Tibial nerve (tissue), 4 donors: Measurements from ENCODE around the gene AAMDC. TPM values are rescaled to one million over a fixed set of nuclear protein-coding genes. Genes with fewer than 3 reads are reported as not detected.

ENCODE experiments used
- DNase-seq, 2 donors: peaks; one replicate each; pipeline ENCODE4 v3.0.0-alpha.2; 2019; ENCODE audit warnings: low spot score in 2 of 2
- H3K27ac ChIP-seq, 4 donors: fragments of 200-600 bp; sonication (generic) in 3 of 4; one replicate each; pipeline ENCODE4 v1.5.1; 2017 to 2019; ENCODE audit warnings: mild to moderate bottlenecking in 1 of 4
- H3K27me3 ChIP-seq, 2 donors: fragments of 200-600 bp; sonication (generic) in 1 of 2; one replicate each; pipeline versions ENCODE4 v1.5.1 to v1.6.0; 2017 to 2019
- H3K36me3 ChIP-seq, 3 donors: fragments of 200-600 bp; sonication (generic); one replicate each; pipeline ENCODE4 v1.5.1; 2018 to 2019
- H3K4me1 ChIP-seq, 4 donors: fragments of 200-600 bp; sonication (generic) in 3 of 4; one replicate each; pipeline ENCODE4 v1.5.1; 2017 to 2019
- H3K4me3 ChIP-seq, 4 donors: fragments of 200-600 bp; sonication (generic) in 3 of 4; one replicate each; pipeline ENCODE4 v1.5.1; 2017 to 2019; ENCODE audit warnings: mild to moderate bottlenecking in 1 of 4, moderate library complexity in 1 of 4
- H3K9me3 ChIP-seq, 4 donors: fragments of 200-600 bp; sonication (generic) in 3 of 4; one replicate each; pipeline ENCODE4 v1.5.1; 2017 to 2019
- EP300 ChIP-seq, 2 donors: sonication (generic); formaldehyde crosslinking; IDR thresholded peaks; one replicate each; pipeline ENCODE4 v1.6.1; 2017; ENCODE audit warnings: antibody characterized with exemption in 2 of 2, mild to moderate bottlenecking in 1 of 2
- POLR2A ChIP-seq, 2 donors: fragments of 450-650 bp; IDR thresholded peaks; one replicate each; pipeline ENCODE4 v1.6.1; 2017; ENCODE audit warnings: antibody characterized with exemption in 2 of 2, mild to moderate bottlenecking in 2 of 2, moderate library complexity in 2 of 2
- WGBS, 2 donors: methylation state at CpG; one replicate each; pipeline ENCODE4 v1.1.5; 2018; 5-methylcytosine and 5-hydroxymethylcytosine counted together
- total RNA-seq, 4 donors: library from RNA; depleted of rRNA; stranded (reverse); fragments of >200 nt; gene quantifications; one replicate each; pipeline ENCODE4 v1.1.0, GENCODE V29; 2016
- TF ChIP-seq, protein P1 (sequence below), 5 experiments: fragments of 200-600 bp in 3 of 5; fragments of 450-650 bp in 2 of 5; sonication (generic) in 3 of 5; IDR thresholded peaks; one replicate each; pipeline ENCODE4 v1.5.1; 2016 to 2019; ENCODE audit warnings: antibody characterized with exemption in 5 of 5, mild to moderate bottlenecking in 3 of 5, moderate library complexity in 2 of 5

AAMDC gene
- total RNA-seq, 4 donors from 2014 or later = 17.1 to 48.6 (median 27.6) TPM

DNA sequence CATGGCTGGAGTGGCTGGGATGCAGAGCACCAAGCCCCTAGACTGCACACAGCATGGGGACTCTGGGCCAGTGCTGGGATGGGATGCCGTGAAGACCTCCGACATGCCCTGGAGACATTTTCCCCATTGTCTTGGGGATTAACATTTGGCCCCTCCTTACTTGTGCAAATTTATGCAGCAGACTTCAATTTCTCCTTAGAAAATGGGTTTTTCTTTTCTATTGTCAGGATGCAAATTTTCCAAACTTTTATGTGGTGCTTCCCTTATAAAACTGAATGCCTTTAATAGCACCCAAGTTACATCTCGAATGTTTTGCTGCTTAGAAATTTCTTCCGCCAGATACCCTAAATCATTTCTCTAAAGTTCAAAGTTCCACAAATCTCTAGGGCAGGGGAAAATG lies 29.6 kb upstream of the AAMDC start:
- Histone ChIP-seq H3K4me3 (no peak overlapping the region), H3K36me3 (peaks cover 0 to 7% (median 0%) of the 10 kb centered on the region in 3 donors), H3K4me1 (peaks cover 0 to 7% (median 0%) of the 10 kb centered on the region in 4 donors), H3K27me3 (no peaks in the 10 kb centered on the region), H3K9me3 (no peaks in the 10 kb centered on the region), H3K27ac (no peak overlapping the region)
- 82 to 91% methylated on average over 4 of the region's 4 CpGs for WGBS, 2 donors
- no peak for TF ChIP-seq EP300 (IDR thresholded peaks at IDR 0.05)
- TF ChIP-seq, protein P1, sequence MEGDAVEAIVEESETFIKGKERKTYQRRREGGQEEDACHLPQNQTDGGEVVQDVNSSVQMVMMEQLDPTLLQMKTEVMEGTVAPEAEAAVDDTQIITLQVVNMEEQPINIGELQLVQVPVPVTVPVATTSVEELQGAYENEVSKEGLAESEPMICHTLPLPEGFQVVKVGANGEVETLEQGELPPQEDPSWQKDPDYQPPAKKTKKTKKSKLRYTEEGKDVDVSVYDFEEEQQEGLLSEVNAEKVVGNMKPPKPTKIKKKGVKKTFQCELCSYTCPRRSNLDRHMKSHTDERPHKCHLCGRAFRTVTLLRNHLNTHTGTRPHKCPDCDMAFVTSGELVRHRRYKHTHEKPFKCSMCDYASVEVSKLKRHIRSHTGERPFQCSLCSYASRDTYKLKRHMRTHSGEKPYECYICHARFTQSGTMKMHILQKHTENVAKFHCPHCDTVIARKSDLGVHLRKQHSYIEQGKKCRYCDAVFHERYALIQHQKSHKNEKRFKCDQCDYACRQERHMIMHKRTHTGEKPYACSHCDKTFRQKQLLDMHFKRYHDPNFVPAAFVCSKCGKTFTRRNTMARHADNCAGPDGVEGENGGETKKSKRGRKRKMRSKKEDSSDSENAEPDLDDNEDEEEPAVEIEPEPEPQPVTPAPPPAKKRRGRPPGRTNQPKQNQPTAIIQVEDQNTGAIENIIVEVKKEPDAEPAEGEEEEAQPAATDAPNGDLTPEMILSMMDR (IDR thresholded peaks at IDR 0.05) = no peak
- TF ChIP-seq POLR2A (IDR thresholded peaks at IDR 0.05) = no peak
- no peak for DNase-seq

DNA sequence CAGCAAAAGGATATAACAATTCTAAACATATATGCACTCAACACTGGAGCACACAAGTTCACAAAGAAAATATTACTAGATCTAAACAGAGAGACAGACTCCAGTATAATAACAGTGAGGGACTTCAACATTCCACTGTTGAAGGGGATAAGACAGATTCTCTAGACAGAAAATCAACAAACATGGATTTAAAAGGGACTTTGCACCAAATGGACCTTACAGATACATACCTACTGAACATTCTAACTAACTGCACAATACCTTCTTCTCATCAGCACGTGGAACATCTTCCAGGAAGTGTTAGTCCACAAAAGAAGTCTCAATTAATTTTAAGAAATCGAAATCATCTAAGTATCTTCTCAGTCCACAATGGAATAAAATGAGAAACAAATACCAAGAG lies 27.0 kb upstream of the AAMDC start:
- Histone ChIP-seq H3K36me3 (peaks cover 0 to 7% (median 0%) of the 10 kb centered on the region in 3 donors), H3K4me1 (peaks cover 0 to 11% (median 0%) of the 10 kb centered on the region in 4 donors), H3K9me3 (no peaks in the 10 kb centered on the region), H3K27me3 (no peaks in the 10 kb centered on the region), H3K4me3 (no peak overlapping the region), H3K27ac (no peak overlapping the region)
- TF ChIP-seq EP300 (IDR thresholded peaks at IDR 0.05) (no peak), POLR2A (IDR thresholded peaks at IDR 0.05) (no peak)
- TF ChIP-seq, protein P1 (IDR thresholded peaks at IDR 0.05) = no peak
- WGBS, 2 donors = 90 to 96% methylated on average over 2 of the region's 2 CpGs
- DNase-seq = no peak

DNA sequence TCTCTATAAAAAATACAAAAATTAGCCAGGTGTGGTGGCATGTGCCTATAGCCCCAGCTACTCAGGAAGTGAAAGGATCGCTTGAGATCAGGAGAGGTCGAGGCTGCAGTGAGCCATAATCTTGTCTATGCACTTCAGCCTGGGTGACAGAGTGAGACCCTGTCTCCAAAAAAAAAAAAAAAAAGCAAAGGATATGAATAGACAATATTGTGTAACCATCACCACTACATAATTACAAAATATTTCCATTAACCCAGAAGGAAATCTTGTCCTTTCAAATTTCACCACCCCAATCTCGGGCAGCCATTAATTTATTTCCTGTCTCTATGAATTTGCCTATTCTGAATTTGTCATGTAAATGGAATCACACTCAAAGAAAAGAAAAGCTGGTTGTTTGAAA lies 21.6 kb upstream of the AAMDC start:
- 36 to 52% methylated on average over 3 of the region's 3 CpGs for WGBS, 2 donors
- H3K4me1 ChIP-seq = peaks cover 0 to 38% (median 0%) of the 10 kb centered on the region in 4 donors
- TF ChIP-seq, protein P1 (IDR thresholded peaks at IDR 0.05) = no peak
- no peak for TF ChIP-seq EP300 (IDR thresholded peaks at IDR 0.05)
- no peak for DNase-seq
- no peak overlapping the region for H3K27ac ChIP-seq
- no peaks in the 10 kb centered on the region for H3K27me3 ChIP-seq
- H3K9me3 ChIP-seq = no peaks in the 10 kb centered on the region
- no peak overlapping the region for H3K4me3 ChIP-seq
- no peaks in the 10 kb centered on the region for H3K36me3 ChIP-seq

DNA sequence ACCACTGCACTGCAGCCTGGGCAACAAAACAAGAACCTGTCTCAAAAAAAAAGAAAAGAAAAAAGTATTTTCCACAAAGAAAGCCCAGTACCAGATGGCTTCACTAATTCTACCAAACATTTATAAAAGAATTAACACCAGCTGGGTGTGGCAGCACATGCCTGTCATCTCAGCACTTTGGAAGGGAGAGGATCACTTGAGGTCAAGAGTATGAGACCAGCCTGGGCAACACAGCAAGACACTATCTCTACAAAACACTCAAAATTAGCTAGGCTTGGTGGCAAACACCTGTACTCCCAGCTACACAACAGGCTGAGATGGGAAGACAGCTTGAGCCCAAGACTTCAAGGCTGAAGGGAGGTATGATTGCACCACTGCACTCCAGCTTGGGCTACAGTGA lies 20.5 kb upstream of the AAMDC start:
- no peak overlapping the region for H3K4me3 ChIP-seq
- TF ChIP-seq, protein P1 (IDR thresholded peaks at IDR 0.05) = no peak
- no peak for TF ChIP-seq POLR2A (IDR thresholded peaks at IDR 0.05)
- no peak for TF ChIP-seq EP300 (IDR thresholded peaks at IDR 0.05)
- peaks cover 0 to 41% (median 0%) of the 10 kb centered on the region in 4 donors for H3K4me1 ChIP-seq
- H3K27me3 ChIP-seq = no peaks in the 10 kb centered on the region
- H3K36me3 ChIP-seq = no peaks in the 10 kb centered on the region
- no peak for DNase-seq
- no peaks in the 10 kb centered on the region for H3K9me3 ChIP-seq
- no peak overlapping the region for H3K27ac ChIP-seq

DNA sequence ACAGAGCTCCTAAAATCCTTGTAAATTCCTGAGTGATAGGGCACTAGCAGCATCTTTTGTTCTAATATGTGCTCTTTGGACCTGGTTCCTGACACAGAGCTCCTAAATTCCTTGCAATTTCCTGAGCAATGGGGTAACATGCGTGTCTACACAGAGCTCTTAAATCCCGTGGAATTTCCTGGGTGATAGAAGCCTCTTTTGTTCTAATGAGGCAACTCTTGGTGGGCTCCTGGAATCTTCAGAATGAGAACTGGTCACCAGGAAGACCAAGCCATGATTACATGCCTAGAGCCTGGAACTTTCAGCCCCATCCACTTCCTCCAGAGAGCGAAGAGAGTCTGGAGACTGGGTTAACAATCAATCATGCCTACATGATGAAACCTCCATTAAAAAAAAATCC lies 19.5 kb upstream of the AAMDC start:
- DNase-seq = no peak
- H3K4me3 ChIP-seq = no peak overlapping the region
- H3K4me1 ChIP-seq = peaks cover 0 to 41% (median 2%) of the 10 kb centered on the region in 4 donors
- TF ChIP-seq, protein P1 (IDR thresholded peaks at IDR 0.05) = no peak
- TF ChIP-seq EP300 (IDR thresholded peaks at IDR 0.05) = no peak
- no peak for TF ChIP-seq POLR2A (IDR thresholded peaks at IDR 0.05)
- no peaks in the 10 kb centered on the region for H3K36me3 ChIP-seq
- H3K9me3 ChIP-seq = no peaks in the 10 kb centered on the region
- 64 to 67% methylated on average over 3 of the region's 3 CpGs for WGBS, 2 donors
- H3K27me3 ChIP-seq = no peaks in the 10 kb centered on the region
- H3K27ac ChIP-seq = no peak overlapping the region
